Smooth muscle cell (in vitro differentiated cells): ENCODE measurements around the gene COX4I1. TPM values are rescaled to one million over a fixed set of nuclear protein-coding genes. Genes with fewer than 3 reads are reported as not detected.

Experiments used
- DNase-seq: peaks from one replicate; lab custom pipeline; 2025; ENCODE audit not compliant: unreplicated experiment; lab: John Stamatoyannopoulos, UW
- H2AFZ ChIP-seq: fragments of 200-600 bp; sonication (generic); 2 replicates; pipeline ENCODE4 v1.6.0; 2016; ENCODE audit warnings: antibody characterized with exemption, low read depth, mild to moderate bottlenecking
- H3F3A ChIP-seq: fragments of 200-600 bp; sonication (generic); 2 replicates; pipeline ENCODE4 v1.6.0; 2017; ENCODE audit warnings: antibody characterized with exemption, low read depth
- H3K27ac ChIP-seq: fragments of 200-600 bp; sonication (generic); 2 replicates; pipeline ENCODE4 v1.5.1; 2016; ENCODE audit warnings: low read depth, mild to moderate bottlenecking
- H3K27me3 ChIP-seq: fragments of 200-600 bp; sonication (generic); 2 replicates; pipeline ENCODE4 v1.6.1; 2016; ENCODE audit warnings: low read depth, mild to moderate bottlenecking
- H3K36me3 ChIP-seq: fragments of 200-600 bp; sonication (generic); 2 replicates; pipeline ENCODE4 v1.5.1; 2016; ENCODE audit warnings: low read depth
- H3K4me1 ChIP-seq: fragments of 200-600 bp; sonication (generic); 2 replicates; pipeline ENCODE4 v1.5.1; 2016; ENCODE audit warnings: low read depth
- H3K4me2 ChIP-seq: fragments of 200-600 bp; sonication (generic); 2 replicates; pipeline ENCODE4 v1.6.0; 2016; ENCODE audit warnings: mild to moderate bottlenecking
- H3K4me3 ChIP-seq: fragments of 200-600 bp; sonication (generic); 2 replicates; pipeline ENCODE4 v1.5.1; 2016; ENCODE audit warnings: mild to moderate bottlenecking
- H3K79me2 ChIP-seq: fragments of 200-600 bp; sonication (generic); 2 replicates; pipeline ENCODE4 v1.6.0; 2016; ENCODE audit warnings: low read depth, mild to moderate bottlenecking
- H3K9ac ChIP-seq: fragments of 200-600 bp; sonication (generic); 2 replicates; pipeline ENCODE4 v1.6.0; 2016; ENCODE audit warnings: low read depth
- H3K9me3 ChIP-seq: fragments of 200-600 bp; sonication (generic); replicated peaks from 2 replicates; pipeline ENCODE4 v1.5.1; 2016; ENCODE audit warnings: low read depth
- H4K20me1 ChIP-seq: fragments of 200-600 bp; sonication (generic); 2 replicates; pipeline ENCODE4 v1.6.0; 2016; ENCODE audit warnings: low read depth
- WGBS: methylation state at CpG from one replicate; pipeline ENCODE4 v1.1.7; 2016; ENCODE audit warnings: low lambda C conversion rate; 5-methylcytosine and 5-hydroxymethylcytosine counted together
- polyA plus RNA-seq: library from polyadenylated mRNA; unstranded; fragments of >200 nt; fragmentation: Nextera tagmentation; extraction: Ambion mirVana; gene quantifications from 2 replicates; pipeline ENCODE4 v1.2.1, GENCODE V29; 2016
- total RNA-seq: library from RNA; depleted of rRNA; stranded (reverse); fragments of >200 nt; gene quantifications from 2 replicates; pipeline ENCODE4 v1.2.3, GENCODE V29; 2014
- TF ChIP-seq, protein P1 (sequence below): fragments of 200-600 bp; sonication (generic); IDR thresholded peaks from 2 replicates; pipeline ENCODE4 v1.5.1; 2017; ENCODE audit warnings: borderline replicate concordance, mild to moderate bottlenecking, antibody characterized with exemption; ENCODE audit not compliant: insufficient read depth, poor library complexity, severe bottlenecking

The COX4I1 gene
- total and polyA plus RNA-seq, 2 experiments from 2014 or later, result 342 to 612 TPM

DNA sequence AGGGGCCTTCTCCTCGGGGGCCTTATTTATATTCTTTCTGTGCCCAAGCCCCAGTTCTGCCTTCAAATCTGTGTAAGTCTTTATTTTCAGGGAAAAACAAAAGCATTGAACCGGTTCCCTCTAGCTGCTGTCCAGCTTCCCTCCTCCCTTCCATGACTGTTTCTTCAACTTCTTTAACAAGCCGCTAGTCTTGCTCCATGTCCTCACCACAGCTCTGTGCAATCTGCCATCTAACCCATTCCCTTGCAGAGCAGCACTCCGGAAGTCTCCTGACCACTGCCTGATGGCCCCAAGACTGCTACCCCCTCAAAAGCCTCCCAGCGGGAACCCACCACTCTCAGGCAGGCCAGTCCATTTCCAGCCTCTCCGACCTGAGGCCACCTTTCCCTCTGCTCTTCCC, 17.0 kb upstream of the COX4I1 start:
- no peak overlapping the region for H3K27ac ChIP-seq
- no peaks in the 10 kb centered on the region for H3K27me3 ChIP-seq
- 96% methylated on average over 6 of the region's 6 CpGs for WGBS
- H2AFZ ChIP-seq, result no peak overlapping the region
- peaks cover 16% of the 10 kb centered on the region for H3K79me2 ChIP-seq
- DNase-seq, result no peak
- H3K9me3 ChIP-seq, result no peaks in the 10 kb centered on the region
- H3K9ac ChIP-seq, result no peak overlapping the region
- H3K36me3 ChIP-seq, result peaks cover 4% of the 10 kb centered on the region
- no peak overlapping the region for H3K4me2 ChIP-seq
- no peak overlapping the region for H3K4me3 ChIP-seq
- no peaks in the 10 kb centered on the region for H3K4me1 ChIP-seq
- H3F3A ChIP-seq, result no peaks in the 10 kb centered on the region
- peaks cover 71% of the 10 kb centered on the region for H4K20me1 ChIP-seq
- TF ChIP-seq, protein P1, sequence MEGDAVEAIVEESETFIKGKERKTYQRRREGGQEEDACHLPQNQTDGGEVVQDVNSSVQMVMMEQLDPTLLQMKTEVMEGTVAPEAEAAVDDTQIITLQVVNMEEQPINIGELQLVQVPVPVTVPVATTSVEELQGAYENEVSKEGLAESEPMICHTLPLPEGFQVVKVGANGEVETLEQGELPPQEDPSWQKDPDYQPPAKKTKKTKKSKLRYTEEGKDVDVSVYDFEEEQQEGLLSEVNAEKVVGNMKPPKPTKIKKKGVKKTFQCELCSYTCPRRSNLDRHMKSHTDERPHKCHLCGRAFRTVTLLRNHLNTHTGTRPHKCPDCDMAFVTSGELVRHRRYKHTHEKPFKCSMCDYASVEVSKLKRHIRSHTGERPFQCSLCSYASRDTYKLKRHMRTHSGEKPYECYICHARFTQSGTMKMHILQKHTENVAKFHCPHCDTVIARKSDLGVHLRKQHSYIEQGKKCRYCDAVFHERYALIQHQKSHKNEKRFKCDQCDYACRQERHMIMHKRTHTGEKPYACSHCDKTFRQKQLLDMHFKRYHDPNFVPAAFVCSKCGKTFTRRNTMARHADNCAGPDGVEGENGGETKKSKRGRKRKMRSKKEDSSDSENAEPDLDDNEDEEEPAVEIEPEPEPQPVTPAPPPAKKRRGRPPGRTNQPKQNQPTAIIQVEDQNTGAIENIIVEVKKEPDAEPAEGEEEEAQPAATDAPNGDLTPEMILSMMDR, result no peak

DNA sequence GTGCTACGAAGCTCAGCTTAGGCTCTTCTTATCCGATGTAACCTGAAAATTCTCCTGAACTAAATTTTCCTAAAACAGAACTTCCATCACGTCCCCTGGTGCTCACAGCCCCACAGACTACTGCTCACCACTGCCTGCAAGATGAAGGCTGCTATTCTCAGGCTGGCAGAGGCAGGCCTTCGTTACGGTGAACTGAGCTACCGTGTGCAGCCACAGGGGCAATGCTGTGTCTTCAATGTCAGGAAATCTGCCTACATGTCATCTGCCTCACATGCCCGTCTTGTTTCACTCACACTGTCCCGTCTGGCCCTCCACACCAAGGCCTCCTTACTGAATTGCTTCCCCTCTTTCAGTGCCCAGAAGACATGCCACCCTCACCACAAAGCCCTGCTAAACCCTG, 16.1 kb upstream of the COX4I1 start:
- WGBS, result 94% methylated on average over 8 of the region's 8 CpGs
- H3K4me2 ChIP-seq, result no peak overlapping the region
- H4K20me1 ChIP-seq, result peaks cover 77% of the 10 kb centered on the region
- peaks cover 18% of the 10 kb centered on the region for H3K79me2 ChIP-seq
- H3K27me3 ChIP-seq, result no peaks in the 10 kb centered on the region
- H3F3A ChIP-seq, result no peaks in the 10 kb centered on the region
- TF ChIP-seq, protein P1, result no peak
- no peak overlapping the region for H2AFZ ChIP-seq
- DNase-seq, result no peak
- H3K9me3 ChIP-seq, result no peaks in the 10 kb centered on the region
- peaks cover 4% of the 10 kb centered on the region for H3K36me3 ChIP-seq
- H3K9ac ChIP-seq, result no peak overlapping the region
- H3K4me3 ChIP-seq, result no peak overlapping the region
- H3K4me1 ChIP-seq, result no peaks in the 10 kb centered on the region
- H3K27ac ChIP-seq, result no peak overlapping the region

DNA sequence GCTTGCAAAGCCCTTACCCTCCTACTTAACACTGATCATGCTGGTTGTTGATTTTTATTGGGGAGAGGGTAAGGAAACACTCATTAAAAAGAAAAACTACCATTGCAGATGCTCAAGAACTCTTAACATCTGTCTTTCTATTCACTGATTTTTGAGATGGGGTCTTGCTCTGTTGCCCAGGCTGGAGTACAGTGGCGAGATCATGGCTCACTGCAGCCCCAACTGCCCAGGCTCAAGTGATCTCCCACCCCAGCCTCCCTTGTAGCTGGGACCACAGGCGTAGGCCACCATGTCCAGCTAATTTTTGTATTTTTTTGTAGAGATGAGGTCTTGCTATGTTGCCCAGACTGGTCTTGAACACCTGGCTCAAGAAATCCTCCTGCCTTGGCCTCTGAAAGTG, 14.7 kb upstream of the COX4I1 start:
- TF ChIP-seq, protein P1, result no peak
- H3K9me3 ChIP-seq, result no peaks in the 10 kb centered on the region
- H3F3A ChIP-seq, result no peaks in the 10 kb centered on the region
- H4K20me1 ChIP-seq, result peaks cover 87% of the 10 kb centered on the region
- no peak overlapping the region for H3K9ac ChIP-seq
- DNase-seq, result no peak
- no peaks in the 10 kb centered on the region for H3K27me3 ChIP-seq
- H3K4me2 ChIP-seq, result no peak overlapping the region
- H3K4me1 ChIP-seq, result no peaks in the 10 kb centered on the region
- WGBS, result 89% methylated on average over 2 of the region's 2 CpGs
- no peak overlapping the region for H3K4me3 ChIP-seq
- no peak overlapping the region for H2AFZ ChIP-seq
- H3K27ac ChIP-seq, result no peak overlapping the region
- no peaks in the 10 kb centered on the region for H3K36me3 ChIP-seq
- peaks cover 25% of the 10 kb centered on the region for H3K79me2 ChIP-seq

DNA sequence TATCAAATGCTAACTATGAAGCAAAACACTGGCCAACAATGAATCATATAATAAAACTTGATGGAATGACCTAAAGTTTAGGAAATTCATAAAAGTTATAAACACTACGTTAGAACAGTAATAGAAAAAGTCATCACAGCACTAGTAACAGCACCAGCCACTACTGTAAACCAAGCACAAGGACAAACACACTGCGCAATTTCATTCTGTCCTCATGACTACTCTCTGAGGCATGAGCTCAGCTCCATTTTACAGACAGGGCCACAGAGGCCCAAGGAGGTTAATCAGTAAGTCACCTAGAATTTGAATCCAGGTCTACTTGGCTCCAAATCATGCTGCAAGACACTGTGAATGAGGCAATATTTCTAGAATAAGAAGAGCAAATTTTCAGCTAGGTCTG, 13.6 kb upstream of the COX4I1 start:
- no peak overlapping the region for H3K9ac ChIP-seq
- H3K4me1 ChIP-seq, result no peaks in the 10 kb centered on the region
- no peak overlapping the region for H3K4me2 ChIP-seq
- TF ChIP-seq, protein P1, result no peak
- DNase-seq, result no peak
- H3K4me3 ChIP-seq, result no peak overlapping the region
- no peak overlapping the region for H3K27ac ChIP-seq
- H4K20me1 ChIP-seq, result peaks cover 96% of the 10 kb centered on the region
- no peaks in the 10 kb centered on the region for H3K27me3 ChIP-seq
- H3F3A ChIP-seq, result no peaks in the 10 kb centered on the region
- H3K79me2 ChIP-seq, result peaks cover 34% of the 10 kb centered on the region
- no peak overlapping the region for H2AFZ ChIP-seq
- no peaks in the 10 kb centered on the region for H3K36me3 ChIP-seq
- 98% methylated on average over 2 of the region's 2 CpGs for WGBS
- no peaks in the 10 kb centered on the region for H3K9me3 ChIP-seq
